WTC11 (cell line): ENCODE measurements around the gene POLD3.

Source experiments
- ARID4B ChIP-seq: sonication (generic); formaldehyde crosslinking; IDR thresholded peaks from 2 replicates; pipeline ENCODE4 v1.8.0; 2023; ENCODE audit warnings: missing genetic modification reagents, mild to moderate bottlenecking, borderline replicate concordance
- HMGXB4 ChIP-seq: sonication (generic); formaldehyde crosslinking; IDR thresholded peaks from 2 replicates; pipeline ENCODE4 v1.8.1; 2023; ENCODE audit warnings: mild to moderate bottlenecking, moderate library complexity, missing genetic modification reagents
- USF1 ChIP-seq: sonication (generic); formaldehyde crosslinking; IDR thresholded peaks from 2 replicates; pipeline ENCODE4 v1.8.0; 2022; ENCODE audit warnings: mild to moderate bottlenecking, missing genetic modification reagents

GRCh38 chr11:74566146-74566960 lies 26.0 kb upstream of the POLD3 start:
- TF ChIP-seq ARID4B (CRISPR knock-in tag), result no peak
- TF ChIP-seq HMGXB4 (CRISPR knock-in tag), result no peak
- TF ChIP-seq USF1, result no peak
